RCC 7860 (cell line): ENCODE results near the gene PDRG1.

Source experiments
- DNase-seq: peaks from one replicate; pipeline ENCODE4 v3.0.0-alpha.2; 2015; ENCODE audit warnings: low spot score
- FAIRE-seq: peaks from 2 replicates; lab custom pipeline; 2012; peaks lifted over from hg19 to GRCh38; lab: Jason Lieb, UNC

Gene PDRG1

GRCh38 chr20:31951530-31952453 is at the start of gene PDRG1:
TSS of gene PDRG1 (minus strand) at chr20:31952046. CDS start at chr20:31951961, 85 bp downstream.
- FAIRE-seq (peak; percentile 63), DNase-seq (peak; percentile 96)

- FAIRE-seq, result no peak
- no peak for DNase-seq
Measured at GRCh38 chr20:31998246-31998645, 46.4 kb upstream of the PDRG1 start.

GRCh38 chr20:31996996-31997395 is 45.1 kb upstream of the PDRG1 start:
- DNase-seq, result no peak
- no peak for FAIRE-seq

GRCh38 chr20:31992086-31992485 is 40.2 kb upstream of the PDRG1 start:
- FAIRE-seq, result no peak

GRCh38 chr20:31991339-31991705 is 39.5 kb upstream of the PDRG1 start:
- no peak for FAIRE-seq
- DNase-seq, result no peak

More at GRCh38 chr20:31992086-31992485, 40.2 kb upstream of the PDRG1 start:
- no peak for DNase-seq

- no peak for FAIRE-seq
- DNase-seq, result no peak
Measured at GRCh38 chr20:31990641-31991338, 38.9 kb upstream of the PDRG1 start.

GRCh38 chr20:31989030-31989645 is 37.3 kb upstream of the PDRG1 start:
- no peak for DNase-seq
- FAIRE-seq, result no peak

- FAIRE-seq, result no peak
Measured at GRCh38 chr20:31988430-31989015, 36.7 kb upstream of the PDRG1 start.

GRCh38 chr20:31987744-31988143 is 35.9 kb upstream of the PDRG1 start:
- peak; percentile 94 for DNase-seq

More at GRCh38 chr20:31988430-31989015, 36.7 kb upstream of the PDRG1 start:
- peak; percentile 51 for DNase-seq

GRCh38 chr20:31984981-31985471 is 33.2 kb upstream of the PDRG1 start:
- DNase-seq (no peak), FAIRE-seq (no peak)

More at GRCh38 chr20:31987744-31988143, 35.9 kb upstream of the PDRG1 start:
- FAIRE-seq, result peak; percentile 92

- FAIRE-seq, result no peak
- DNase-seq, result no peak
Measured at GRCh38 chr20:31981784-31982183, 29.9 kb upstream of the PDRG1 start.

GRCh38 chr20:31979713-31980426 is 28.0 kb upstream of the PDRG1 start:
- peak; percentile 17 for DNase-seq
- no peak for FAIRE-seq

GRCh38 chr20:31977080-31977479 is 25.2 kb upstream of the PDRG1 start:
- FAIRE-seq (no peak), DNase-seq (no peak)

- FAIRE-seq, result no peak
Measured at GRCh38 chr20:31975874-31976273, 24.0 kb upstream of the PDRG1 start.

GRCh38 chr20:31974951-31975487 is 23.2 kb upstream of the PDRG1 start:
- DNase-seq (no peak), FAIRE-seq (no peak)

More at GRCh38 chr20:31975874-31976273, 24.0 kb upstream of the PDRG1 start:
- no peak for DNase-seq

- no peak for FAIRE-seq
Measured at GRCh38 chr20:31974296-31974695, 22.4 kb upstream of the PDRG1 start.

GRCh38 chr20:31972471-31973021 is 20.7 kb upstream of the PDRG1 start:
- FAIRE-seq (peak; percentile 92), DNase-seq (peak; percentile 94)

More at GRCh38 chr20:31974296-31974695, 22.4 kb upstream of the PDRG1 start:
- DNase-seq, result no peak

- FAIRE-seq (no peak), DNase-seq (no peak)
Measured at GRCh38 chr20:31969991-31970390, 18.1 kb upstream of the PDRG1 start.
